ENCODE results near the gene RPH3AL. TPM values are rescaled to one million over a fixed set of nuclear protein-coding genes. Genes with fewer than 3 reads are reported as not detected.
A peak's percentile ranks its signal among the peaks of the same experiment; 100 is the strongest.
"Not testable (repeated sequence)": the region's sequence is repeated elsewhere in the genome, so short reads cannot be mapped to it uniquely, and the experiment has no call there.

The RPH3AL gene
- total RNA-seq, 1 experiment from 2014 or later = 6.9 TPM

DNA sequence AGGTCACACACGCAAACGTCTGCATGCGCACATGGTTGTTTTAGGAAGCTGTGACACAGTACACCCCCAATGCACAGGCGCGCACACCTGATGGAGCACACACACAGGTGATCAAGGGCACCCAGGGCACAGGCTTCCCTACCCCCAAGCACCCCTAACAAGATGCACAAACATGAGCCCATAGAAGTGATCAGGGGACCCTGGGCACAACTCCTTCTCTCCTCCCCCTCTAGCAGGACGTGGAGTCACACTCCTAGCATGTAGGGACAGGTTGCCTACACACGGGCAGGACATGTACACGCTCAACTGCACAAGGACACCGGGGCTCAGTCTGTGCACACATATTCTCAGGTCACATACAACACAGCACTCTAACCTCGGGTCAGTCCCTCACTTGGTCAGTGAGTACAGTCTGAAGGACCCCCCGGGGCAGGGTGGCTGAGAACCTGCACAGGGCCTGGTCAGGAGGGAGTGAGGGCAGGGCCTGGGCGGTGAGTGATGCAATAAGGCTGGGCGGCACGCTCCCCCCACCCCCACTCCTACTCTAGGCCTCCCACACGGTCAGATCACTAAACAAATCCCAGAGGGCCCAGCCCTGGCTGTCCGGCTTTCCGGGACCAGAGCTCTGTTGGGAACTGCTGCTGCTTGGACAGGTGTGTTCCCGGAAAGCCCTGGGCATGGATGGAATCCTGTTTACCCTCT is 170.4 kb downstream of the RPH3AL start:
- in situ Hi-C loops (cut with HindIII; ENCODE audit: low sequenced_read_pairs) = no loop called here
- no peak for DNase-seq (ENCODE audit: low spot score)

DNA sequence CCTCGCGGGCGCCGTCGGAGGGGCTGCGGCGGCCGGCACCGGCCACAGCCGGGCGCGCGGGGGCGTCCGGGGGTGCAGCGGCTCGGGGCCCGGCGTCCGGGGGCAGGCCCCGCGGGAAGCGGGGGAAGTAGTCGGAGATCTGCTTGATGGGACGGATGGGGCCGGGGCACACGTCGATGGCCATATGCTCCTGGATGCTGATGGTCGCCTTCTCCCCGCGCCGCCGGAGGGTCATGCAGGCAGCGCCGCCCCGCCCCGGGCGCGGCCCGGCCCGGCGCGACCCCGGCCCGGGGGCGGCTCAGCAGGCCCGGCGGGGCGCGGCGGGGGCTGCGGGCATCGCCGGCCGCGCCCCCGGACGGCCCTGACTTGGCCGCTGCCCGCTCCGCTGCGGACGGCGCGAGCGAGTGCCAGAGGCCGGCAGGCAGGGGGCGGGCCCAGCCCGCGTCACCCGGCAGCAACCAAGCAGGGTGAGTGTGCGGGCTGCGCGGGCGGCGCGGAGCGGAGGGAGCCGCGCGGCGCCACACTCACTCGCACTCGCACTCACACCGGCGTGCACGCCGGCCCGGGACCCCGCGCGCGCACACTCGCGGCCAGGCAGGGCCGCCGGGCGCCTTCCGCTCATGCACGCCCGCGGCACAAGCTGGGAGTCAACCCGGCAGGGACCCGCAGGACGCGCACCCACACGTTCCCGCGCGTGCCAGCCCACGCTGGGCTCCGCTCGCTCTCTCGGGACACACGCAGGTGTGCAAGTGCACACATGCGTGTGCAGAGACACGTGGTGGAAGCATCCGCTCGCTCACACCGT is 171.2 kb downstream of the RPH3AL start, which contains the start of gene DOC2B:
TSS of gene DOC2B (minus strand) at position 406 of the 805 bp plus-strand sequence. CDS start at position 235, 171 bp downstream.
- in situ Hi-C loops (cut with HindIII; ENCODE audit: low sequenced_read_pairs) = no loop called here

DNA sequence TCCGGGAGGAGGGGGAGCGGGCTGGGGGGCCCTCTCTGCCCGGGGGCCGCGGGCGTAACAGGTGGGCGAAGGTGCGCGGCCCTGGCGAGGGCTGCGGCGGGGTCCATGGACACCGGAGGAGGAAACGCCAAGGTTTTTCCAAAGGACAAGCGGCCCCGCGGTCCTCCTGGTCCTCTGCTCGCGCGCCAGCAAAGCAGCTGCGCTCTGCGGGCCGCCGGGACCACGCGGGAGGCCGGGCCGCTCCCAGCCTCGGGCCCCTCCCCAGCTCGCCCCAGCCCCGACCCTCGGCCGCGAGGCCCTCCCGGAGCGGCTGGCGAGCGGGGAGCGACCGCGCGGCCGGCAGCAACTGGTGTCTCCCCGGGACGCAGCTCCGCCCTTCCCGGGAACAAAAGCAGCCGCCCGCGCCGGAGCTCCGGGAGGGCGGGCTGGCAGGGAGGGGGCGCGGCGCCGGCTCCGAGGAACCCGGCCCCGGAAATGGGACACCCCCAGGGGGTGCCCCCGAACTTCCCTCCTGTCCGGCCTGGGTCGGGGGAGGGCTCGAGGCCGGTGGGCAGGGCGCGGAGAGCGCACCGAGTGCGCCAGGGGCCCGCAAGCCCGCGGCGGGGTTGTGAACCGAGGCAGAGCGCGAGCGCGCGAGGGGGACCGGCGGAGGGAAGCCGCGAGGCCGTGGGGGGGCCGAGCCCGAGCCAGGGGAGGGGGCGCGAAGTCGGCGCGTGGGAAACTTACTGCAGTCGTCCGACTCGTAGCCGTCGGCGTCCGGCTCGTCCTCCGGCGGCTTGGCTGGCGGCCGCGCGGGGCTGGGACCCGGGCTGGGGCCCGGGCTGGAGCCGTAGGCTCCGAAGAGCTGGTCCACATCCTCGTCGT is 172.0 kb downstream of the RPH3AL start:
- no peak for DNase-seq (ENCODE audit: low spot score)
- in situ Hi-C loops (cut with HindIII; ENCODE audit: low sequenced_read_pairs) = no loop called here

More for the DNA sequence above, 171.2 kb downstream of the RPH3AL start, which contains the start of gene DOC2B:
- peak; percentile 73 for DNase-seq (ENCODE audit: low spot score)

DNA sequence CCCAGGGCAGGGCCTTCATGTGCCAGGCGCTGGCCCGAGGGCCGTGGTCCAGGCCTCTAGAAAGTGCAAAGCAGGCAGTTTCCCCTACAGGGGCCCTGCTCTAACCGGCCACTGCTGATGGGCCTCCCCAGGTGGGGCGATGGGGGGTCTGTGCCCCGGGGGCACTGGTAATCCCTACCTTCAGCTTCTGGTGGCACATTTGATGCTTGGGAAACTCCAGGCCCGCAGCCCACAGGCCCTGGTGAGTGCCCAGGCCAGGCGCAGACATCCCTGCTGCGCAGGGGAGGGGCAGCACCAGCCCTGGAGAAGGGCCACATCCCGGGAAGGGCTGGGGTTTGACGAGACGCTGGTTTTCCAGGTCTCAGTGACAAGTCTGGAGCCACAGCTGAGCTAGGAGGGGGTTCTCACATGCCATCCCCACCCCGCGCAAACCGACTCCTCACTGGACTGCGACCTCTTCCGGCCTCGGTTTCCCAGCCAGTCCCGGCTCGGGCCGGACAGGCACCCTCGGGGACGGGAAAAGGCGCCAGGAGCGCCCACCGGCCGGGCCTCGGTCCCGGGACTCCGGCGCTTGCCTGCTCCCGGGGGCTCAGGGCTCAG is 172.7 kb downstream of the RPH3AL start:
- in situ Hi-C loops (cut with HindIII; ENCODE audit: low sequenced_read_pairs) = no loop called here
- peak; percentile 33 for DNase-seq (ENCODE audit: low spot score)

DNA sequence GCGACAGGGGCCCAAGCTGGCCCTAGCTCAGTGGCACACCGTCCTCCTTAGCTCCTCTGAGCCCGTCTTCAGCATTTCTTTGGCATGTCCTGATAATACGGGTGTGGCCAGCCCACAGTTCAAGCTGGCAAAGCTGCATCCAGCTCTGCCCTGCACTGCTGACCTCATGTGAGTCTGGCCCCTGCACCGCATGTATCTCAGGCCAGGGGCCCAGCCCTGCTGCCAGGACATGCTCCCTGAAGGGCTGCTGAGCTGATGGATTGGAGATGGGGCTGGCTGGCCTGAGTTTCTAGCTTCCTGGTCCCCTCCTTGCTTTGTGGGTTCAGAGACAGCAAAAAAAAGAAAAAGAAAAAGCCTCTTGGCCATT is 173.6 kb downstream of the RPH3AL start:
- peak; percentile 44 for DNase-seq (ENCODE audit: low spot score)
- in situ Hi-C loops (cut with HindIII; ENCODE audit: low sequenced_read_pairs) = no loop called here

DNA sequence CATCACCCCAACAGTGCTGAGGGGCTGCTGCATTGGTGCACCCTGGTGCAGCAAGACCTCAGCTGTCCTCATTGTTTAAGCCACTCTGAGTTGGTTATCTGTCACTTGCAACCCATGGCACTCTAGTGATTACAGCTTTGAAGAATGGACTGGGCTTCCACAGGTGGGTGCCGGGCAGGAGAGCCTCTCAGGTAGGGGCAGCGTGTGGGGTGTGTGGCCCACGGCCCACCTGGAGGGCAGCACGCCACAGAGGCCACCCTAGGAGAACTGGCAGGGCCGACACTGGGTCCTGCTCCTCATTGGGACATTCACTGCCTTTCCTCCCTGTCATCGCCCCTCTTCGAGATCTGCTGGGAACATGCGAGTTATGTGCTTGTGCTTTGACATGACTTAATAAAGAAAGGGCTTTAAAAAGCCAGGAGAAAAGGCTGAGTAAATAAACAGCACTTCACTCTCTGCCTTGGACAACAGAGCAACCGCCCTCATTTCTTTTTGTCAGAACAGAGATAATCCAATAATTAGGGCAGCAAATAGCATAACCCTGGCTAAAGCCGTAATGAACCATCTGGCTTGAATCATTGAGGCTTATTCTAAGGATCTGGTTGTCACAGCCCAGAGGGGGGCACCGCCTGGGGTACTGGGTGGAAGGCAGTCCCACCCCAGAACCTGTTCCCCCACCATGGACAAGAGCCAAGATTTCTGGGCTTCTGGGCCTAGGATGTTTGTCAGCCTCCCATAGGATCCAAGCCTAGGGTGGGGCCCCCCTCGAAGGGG is 174.1 kb downstream of the RPH3AL start:
- DNase-seq (ENCODE audit: low spot score) = peak; percentile 58
- in situ Hi-C loops (cut with HindIII; ENCODE audit: low sequenced_read_pairs) = no loop called here

DNA sequence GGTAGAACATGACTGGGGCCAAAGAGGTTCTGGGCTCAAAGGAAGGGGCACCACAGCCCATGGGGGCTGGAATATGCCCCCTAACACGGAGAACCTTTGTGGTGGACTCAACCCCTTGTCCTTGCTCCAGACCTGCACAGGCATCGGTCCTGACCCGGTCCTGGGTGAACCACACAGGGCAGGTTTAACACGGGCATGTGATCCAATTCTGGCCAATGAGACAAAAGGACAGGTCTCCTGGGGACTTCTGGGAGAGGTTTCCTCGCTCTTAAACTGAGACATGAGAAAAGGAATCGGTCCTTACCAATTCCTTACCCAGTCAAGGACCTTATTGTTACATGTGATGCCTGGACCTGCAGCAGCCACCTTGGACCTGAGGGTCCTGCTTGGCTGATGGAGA is 174.8 kb downstream of the RPH3AL start:
- DNase-seq (ENCODE audit: low spot score) = peak; percentile 68
- in situ Hi-C loops (cut with HindIII; ENCODE audit: low sequenced_read_pairs) = no loop called here

DNA sequence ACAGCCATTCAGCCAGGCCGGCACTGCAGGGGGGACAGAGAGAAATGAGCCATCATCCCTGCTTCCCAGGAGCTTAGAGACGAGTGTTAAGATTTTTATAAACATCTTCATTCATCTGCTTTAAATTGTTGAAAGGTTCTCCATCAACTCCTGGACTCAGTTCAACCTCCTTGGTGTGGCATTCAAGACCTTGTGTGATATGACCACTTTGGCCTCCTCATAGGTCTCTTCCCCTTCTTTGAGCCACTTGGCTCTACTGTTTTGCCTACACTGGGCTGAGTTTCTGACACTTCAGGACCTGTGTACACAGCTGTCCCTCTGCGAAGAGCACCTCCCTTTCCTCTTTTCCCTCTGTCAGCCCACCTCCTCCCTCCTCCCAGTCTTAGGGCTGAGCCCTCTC is 175.5 kb downstream of the RPH3AL start:
- in situ Hi-C loops (cut with HindIII; ENCODE audit: low sequenced_read_pairs) = no loop called here
- no peak for DNase-seq (ENCODE audit: low spot score)

DNA sequence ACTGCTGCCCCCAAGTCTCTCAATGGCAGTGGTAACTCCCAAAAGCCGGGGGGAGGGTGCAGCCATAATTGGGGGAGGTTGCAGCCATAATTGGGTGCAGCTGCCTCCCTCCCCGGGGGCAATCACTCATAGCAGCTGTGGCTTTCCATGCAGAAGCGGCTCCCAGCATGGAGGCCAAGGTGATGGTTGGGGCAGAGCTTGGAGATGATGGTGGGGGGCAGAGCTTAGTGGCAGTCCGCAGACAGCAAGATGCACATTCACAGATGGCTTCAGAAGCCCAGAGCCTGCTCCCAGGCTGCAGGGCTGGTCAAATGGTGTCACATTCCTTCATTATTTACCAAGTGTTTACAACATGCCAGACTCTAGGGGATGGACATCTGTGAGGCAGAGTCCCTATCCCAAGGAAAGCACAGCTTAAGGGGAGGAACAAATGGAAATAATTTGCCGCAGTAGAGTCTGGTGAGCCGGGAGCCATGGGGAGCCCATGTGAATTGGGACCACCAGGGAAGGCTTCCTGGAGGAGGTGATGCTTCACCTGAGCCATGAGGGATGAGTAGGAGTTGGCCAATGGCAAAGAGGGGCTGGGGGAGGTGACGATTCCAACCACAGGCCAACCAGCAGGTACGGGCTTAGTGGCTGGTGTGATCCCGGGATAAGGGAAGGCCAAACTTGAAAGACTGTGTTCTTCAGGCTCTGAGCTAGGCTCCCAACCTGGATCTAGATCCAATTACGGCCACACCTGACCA is 179.3 kb downstream of the RPH3AL start:
- DNase-seq (ENCODE audit: low spot score) = no peak
- in situ Hi-C loops (cut with HindIII; ENCODE audit: low sequenced_read_pairs) = no loop called here

DNA sequence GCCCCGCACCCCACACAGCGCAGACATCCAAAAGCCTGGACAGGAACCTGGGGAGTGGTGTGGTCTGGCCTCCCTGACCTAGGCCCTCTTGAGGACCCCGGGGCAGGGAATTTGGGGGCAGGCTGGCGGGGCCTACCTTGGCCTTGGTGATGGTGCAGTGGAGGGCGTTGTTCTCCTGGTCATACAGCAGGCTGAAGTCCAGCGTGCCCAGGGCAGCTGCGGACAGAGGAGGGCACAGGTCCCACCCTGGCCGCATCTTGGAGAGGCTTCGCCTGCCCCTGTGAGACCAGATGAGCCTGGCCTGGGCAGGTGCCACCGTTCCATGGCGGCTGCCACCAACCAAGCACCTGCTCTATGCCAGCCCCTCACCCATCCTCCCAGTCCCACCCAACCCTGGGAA is 180.2 kb downstream of the RPH3AL start:
- DNase-seq (ENCODE audit: low spot score) = no peak
- in situ Hi-C loops (cut with HindIII; ENCODE audit: low sequenced_read_pairs) = no loop called here

DNA sequence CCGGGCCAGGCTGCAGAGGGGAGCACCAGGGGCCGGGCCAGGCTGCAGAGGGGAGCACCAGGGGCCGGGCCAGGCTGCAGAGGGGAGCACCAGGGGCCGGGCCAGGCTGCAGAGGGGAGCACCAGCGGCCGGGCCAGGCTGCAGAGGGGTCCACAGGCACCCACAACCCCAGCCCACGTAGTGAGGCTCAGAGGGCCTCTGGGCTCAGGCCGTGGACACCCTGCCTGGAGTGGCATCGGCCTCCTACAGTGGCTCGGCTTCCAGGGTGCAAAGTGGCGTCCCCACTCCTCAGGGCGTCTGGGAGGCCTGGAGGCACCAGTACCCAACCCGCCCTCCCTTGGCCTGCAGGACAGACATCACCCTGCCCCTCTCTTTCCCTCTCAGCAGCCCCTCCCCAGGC is 180.7 kb downstream of the RPH3AL start:
- in situ Hi-C loops (cut with HindIII; ENCODE audit: low sequenced_read_pairs) = no loop called here
- no peak for DNase-seq (ENCODE audit: low spot score)

DNA sequence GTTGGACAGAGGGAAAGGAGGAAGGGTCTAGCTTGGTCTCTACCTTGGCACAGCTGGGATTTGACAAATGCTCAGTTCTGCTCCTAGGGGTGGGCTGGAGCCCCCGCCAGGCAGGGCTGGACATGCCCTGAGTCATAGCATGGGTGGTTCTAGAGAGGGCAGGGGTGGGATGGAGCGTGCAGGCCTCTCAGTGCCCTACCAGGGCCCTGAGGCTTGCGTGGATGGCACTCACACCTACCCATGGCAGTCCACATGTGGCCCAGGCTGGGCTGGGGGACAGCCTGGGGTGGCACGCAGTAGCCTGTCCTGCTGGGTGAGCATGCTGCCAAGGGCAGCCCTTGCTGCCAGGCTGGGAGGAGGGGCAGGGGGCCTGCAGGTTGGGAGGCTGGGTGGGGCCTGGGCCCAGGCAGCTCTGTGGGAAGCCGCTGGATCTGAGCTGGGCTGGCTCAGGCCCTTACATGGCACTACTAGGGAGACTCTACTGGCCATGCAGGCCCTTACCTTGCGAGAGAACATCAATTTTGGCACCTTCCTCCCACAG is 182.4 kb downstream of the RPH3AL start:
- in situ Hi-C loops (cut with HindIII; ENCODE audit: low sequenced_read_pairs) = no loop called here
- no peak for DNase-seq (ENCODE audit: low spot score)

DNA sequence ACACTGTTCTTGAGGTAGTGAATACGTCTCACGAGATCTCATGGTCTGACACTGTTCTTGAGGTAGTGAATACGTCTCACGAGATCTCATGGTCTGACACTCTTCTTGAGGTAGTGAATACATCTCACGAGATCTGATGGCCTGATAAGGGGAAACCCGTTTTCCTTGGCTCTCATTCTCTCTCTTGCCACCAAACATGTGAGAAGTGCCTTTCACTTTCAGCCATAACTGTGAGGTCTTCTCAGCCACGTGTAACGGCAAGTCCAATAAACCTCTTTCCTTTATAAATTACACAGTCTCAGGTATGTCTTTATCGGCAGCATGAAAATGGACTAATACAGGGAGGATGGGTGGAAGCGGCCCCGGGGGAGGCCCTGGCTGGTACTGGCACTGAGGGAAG is 184.0 kb downstream of the RPH3AL start:
- DNase-seq (ENCODE audit: low spot score); in situ Hi-C loops (cut with HindIII; ENCODE audit: low sequenced_read_pairs): not testable (repeated sequence)

DNA sequence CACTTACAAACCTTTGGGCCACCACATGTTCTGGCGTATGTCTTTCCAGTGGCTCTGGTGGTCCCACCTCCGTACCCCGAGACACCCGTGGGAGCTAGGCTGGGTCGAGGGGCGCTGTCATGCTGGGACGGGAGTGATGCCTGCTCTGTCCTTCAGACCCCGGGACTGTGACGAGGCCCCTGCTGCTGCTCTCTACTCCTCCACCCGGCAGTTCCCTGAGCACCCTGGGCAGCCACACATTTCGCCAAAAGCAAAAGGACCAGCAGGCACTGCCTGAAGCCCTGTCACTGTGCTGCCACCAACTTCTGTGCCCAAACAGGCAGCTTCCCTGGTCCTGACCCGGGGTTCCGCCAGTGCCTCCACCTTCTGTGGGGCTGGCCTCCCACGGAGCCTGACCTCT is 186.7 kb downstream of the RPH3AL start:
- no peak for DNase-seq (ENCODE audit: low spot score)
- in situ Hi-C loops (cut with HindIII; ENCODE audit: low sequenced_read_pairs) = no loop called here

DNA sequence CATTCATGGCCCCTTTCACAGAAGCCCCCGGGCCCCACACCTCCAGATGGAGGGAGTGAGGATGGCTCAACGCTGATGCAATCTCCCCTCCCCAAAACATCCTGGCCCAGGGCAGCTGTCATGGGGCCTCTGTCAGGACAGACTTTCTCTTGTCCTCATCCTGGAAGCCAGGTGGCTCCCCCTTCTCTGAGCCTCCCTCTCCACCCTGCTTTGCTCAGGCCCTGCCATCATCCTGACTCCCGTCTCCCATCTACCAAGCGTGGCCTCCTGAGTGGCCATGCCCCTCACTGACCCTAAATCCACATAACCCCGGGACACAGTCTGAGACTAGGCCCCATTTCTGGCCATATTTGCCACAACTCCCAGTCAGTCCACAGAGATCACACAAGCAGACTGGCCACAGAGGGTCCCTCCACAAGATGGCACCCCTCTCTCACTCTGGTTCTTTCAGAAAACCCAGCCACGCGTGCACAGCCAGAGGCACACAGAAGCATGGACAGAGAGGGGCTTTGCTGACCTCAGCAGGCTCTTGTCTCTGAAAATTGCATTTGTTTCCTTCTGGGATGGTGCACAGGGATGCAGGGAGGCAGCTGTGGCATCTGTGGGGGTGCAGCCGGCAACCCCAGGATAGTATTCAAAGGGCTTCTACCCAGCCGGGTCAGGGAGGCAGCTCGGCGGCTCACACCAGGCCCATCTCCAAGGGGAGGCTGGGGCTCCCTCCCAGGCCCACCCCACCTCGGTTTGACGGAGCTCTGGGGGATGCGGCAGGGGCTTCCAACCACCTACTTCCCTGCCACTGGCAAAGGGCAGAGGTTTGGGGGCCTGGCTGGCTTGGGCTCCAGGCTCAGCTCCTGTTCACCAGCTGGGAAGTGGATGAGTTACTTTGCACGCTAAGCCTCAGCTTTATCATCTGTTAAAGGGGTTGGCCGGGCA is 188.0 kb downstream of the RPH3AL start:
- DNase-seq (ENCODE audit: low spot score) = peak; percentile 85

DNA sequence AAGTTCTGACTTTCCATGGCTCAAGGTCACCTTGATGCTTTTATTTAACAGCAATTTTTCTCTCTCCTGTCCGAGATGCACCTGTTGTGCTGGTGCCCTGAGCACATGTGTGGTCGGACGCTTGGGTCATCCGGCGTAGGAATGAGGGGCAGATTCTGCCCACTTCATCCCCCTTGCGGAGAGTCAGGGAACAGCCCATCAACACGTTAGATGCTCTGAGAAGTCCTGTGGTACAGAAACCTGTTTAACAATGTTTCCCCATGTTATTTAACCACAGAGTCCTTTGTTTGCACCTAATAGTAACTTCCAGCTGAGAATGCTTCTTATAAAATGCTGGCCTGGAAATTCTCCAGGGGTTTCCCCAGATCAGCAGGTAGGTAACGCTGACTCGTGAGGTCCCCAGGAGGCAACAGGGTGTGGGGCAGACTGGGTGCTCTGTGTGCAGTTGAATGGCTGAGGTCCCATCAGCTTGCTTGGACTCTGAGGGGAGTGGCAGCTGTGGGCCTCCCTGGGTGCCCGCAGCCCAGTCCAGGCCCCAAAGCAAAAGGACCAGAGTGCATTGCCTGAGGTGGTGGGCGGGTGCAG is 189.0 kb downstream of the RPH3AL start:
- DNase-seq (ENCODE audit: low spot score) = no peak
- in situ Hi-C loops (cut with HindIII; ENCODE audit: low sequenced_read_pairs) = no loop called here

More for the DNA sequence above, 188.0 kb downstream of the RPH3AL start:
- in situ Hi-C loops (cut with HindIII; ENCODE audit: low sequenced_read_pairs) = no loop called here

Data from G401 (cell line).